ENCODE measurements around the gene AP1G1.
A peak's percentile ranks its signal among the peaks of the same experiment; 100 is the strongest.

The AP1G1 gene

GRCh38 chr16:71754108-71754507 is 54.5 kb downstream of the AP1G1 start:
- no peak for DNase-seq

- DNase-seq = no peak
Measured at GRCh38 chr16:71748226-71748625, 60.4 kb downstream of the AP1G1 start.

- DNase-seq = peak in 1 of 2 donors; percentile 27
Measured at GRCh38 chr16:71746442-71747046, 62.1 kb downstream of the AP1G1 start.

- no peak for DNase-seq
Measured at GRCh38 chr16:71738855-71739254, 69.8 kb downstream of the AP1G1 start.

- no peak for DNase-seq
Measured at GRCh38 chr16:71737501-71737900, 71.1 kb downstream of the AP1G1 start.

GRCh38 chr16:71734511-71734910 is 74.1 kb downstream of the AP1G1 start:
- no peak for DNase-seq

- no peak for DNase-seq
Measured at GRCh38 chr16:71732587-71732986, 76.0 kb downstream of the AP1G1 start.

- DNase-seq = no peak
Measured at GRCh38 chr16:71727551-71728324, 80.9 kb downstream of the AP1G1 start.

GRCh38 chr16:71726476-71727315 is 81.9 kb downstream of the AP1G1 start:
- peak in 1 of 2 donors; percentile 37 for DNase-seq

GRCh38 chr16:71724320-71724751 is 84.3 kb downstream of the AP1G1 start, which contains the start of gene PHLPP2:
TSS of gene PHLPP2 (minus strand) at chr16:71724701. CDS start at chr16:71714795, 9,906 bp downstream.
- DNase-seq = no peak

GRCh38 chr16:71723537-71724319 is 84.9 kb downstream of the AP1G1 start:
- DNase-seq = peak in 1 of 2 donors; percentile 42

GRCh38 chr16:71722801-71723536 is 85.7 kb downstream of the AP1G1 start:
- peak in 1 of 2 donors; percentile 52 for DNase-seq

GRCh38 chr16:71721066-71721740 is 87.4 kb downstream of the AP1G1 start:
- DNase-seq = no peak

GRCh38 chr16:71712501-71712900 is 96.1 kb downstream of the AP1G1 start:
- DNase-seq = no peak

- DNase-seq = no peak
Measured at GRCh38 chr16:71711789-71712188, 96.8 kb downstream of the AP1G1 start.

GRCh38 chr16:71709229-71709781 is 99.3 kb downstream of the AP1G1 start:
- DNase-seq = no peak

- no peak for DNase-seq
Measured at GRCh38 chr16:71708696-71709095, 99.9 kb downstream of the AP1G1 start.

- no peak for DNase-seq
Measured at GRCh38 chr16:71707199-71707598, 101.4 kb downstream of the AP1G1 start.

- DNase-seq = no peak
Measured at GRCh38 chr16:71706046-71706445, 102.6 kb downstream of the AP1G1 start.

GRCh38 chr16:71703333-71703732 is 105.3 kb downstream of the AP1G1 start:
- DNase-seq = no peak

- no peak for DNase-seq
Measured at GRCh38 chr16:71700831-71701230, 107.8 kb downstream of the AP1G1 start.

All from bone marrow (tissue), 2 donors.